HepG2 (cell line): ENCODE results near the gene FCRLA. TPM values are rescaled to one million over a fixed set of nuclear protein-coding genes. Genes with fewer than 3 reads are reported as not detected.

Experiments
- ATAC-seq: fragments of 200-7000 bp; cut with Tn5 transposase; 3 replicates; pipeline ENCODE4 v1.9.1; 2020; ENCODE audit warnings: mild to moderate bottlenecking, moderate library complexity
- BruUV-seq: library from RNA; stranded (reverse); fragments of 400-500 nt; replicated peaks from 2 replicates; lab custom pipeline; 2021; lab: Mats Ljungman, UMichigan
- CTCF ChIA-PET: fragments of 300-600 bp; formaldehyde crosslinking; extraction: SDS; loops from one replicate; lab custom pipeline; 2021; ENCODE audit warnings: low total read pairs, inconsistent platforms, low intra/inter-chr PET ratio; lab: Yijun Ruan, JAX
- POLR2A ChIA-PET: fragments of 350-600 bp; sonication (Branson Sonifier 250); formaldehyde crosslinking; loops from one replicate; lab custom pipeline; 2020; ENCODE audit warnings: antibody characterized with exemption, inconsistent platforms; lab: Yijun Ruan, JAX
- DNase-seq: peaks from one replicate; pipeline ENCODE4 v3.0.0-alpha.2; 2015; ENCODE audit warnings: low spot score
- FAIRE-seq: peaks from 3 replicates; lab custom pipeline; 2011; peaks lifted over from hg19 to GRCh38; lab: Jason Lieb, UNC
- H2AFZ ChIP-seq: one replicate; pipeline ENCODE4 v1.6.1; 2011; ENCODE audit warnings: low read length, inconsistent platforms
- H3K27ac ChIP-seq: fragments of 300-600 bp; 3 replicates; pipeline ENCODE4 v1.8.0; 2011; ENCODE audit warnings: mixed run types, mild to moderate bottlenecking, mixed read lengths, low read length, inconsistent platforms; ENCODE audit not compliant: insufficient read depth; ENCODE audit errors: extremely low read length
- H3K27me3 ChIP-seq, 2 experiments: fragments of 200-600 bp in 1 of 2; 2 replicates in 1 of 2; 3 replicates in 1 of 2; pipeline versions ENCODE4 v1.6.0 to v1.8.0; 2011; ENCODE audit warnings: low read length in 2 of 2, mild to moderate bottlenecking in 2 of 2, moderate library complexity in 2 of 2, inconsistent platforms in 1 of 2; ENCODE audit not compliant: insufficient read depth in 2 of 2, control insufficient read depth in 1 of 2
- H3K36me3 ChIP-seq, 2 experiments: fragments of 200-600 bp in 1 of 2; replicated peaks in 1 of 2; 2 replicates in 1 of 2; 3 replicates in 1 of 2; pipeline versions ENCODE4 v1.5.1 to v1.8.0; 2011; ENCODE audit warnings: low read length in 2 of 2, inconsistent platforms in 1 of 2; ENCODE audit not compliant: insufficient read depth in 2 of 2, control insufficient read depth in 1 of 2
- H3K4me1 ChIP-seq: 2 replicates; pipeline ENCODE4 v1.5.1; 2012; ENCODE audit warnings: low read length, inconsistent platforms; ENCODE audit not compliant: insufficient read depth
- H3K4me2 ChIP-seq: 2 replicates; pipeline ENCODE4 v1.6.0; 2011; ENCODE audit warnings: low read depth, low read length, inconsistent platforms
- H3K4me3 ChIP-seq, 3 experiments: fragments of 200-600 bp in 1 of 3; sonication (generic), shearing (Covaris generic) in 1 of 3; replicated peaks in 1 of 3; 2 replicates each; pipeline ENCODE4 v1.5.1; 2011 to 2016; ENCODE audit warnings: low read length in 3 of 3, inconsistent platforms in 2 of 3, low read depth in 2 of 3, mild to moderate bottlenecking in 2 of 3, control low read depth in 1 of 3, mixed read lengths in 1 of 3; ENCODE audit not compliant: insufficient read depth in 1 of 3
- H3K79me2 ChIP-seq: one replicate; pipeline ENCODE4 v1.6.1; 2011; ENCODE audit warnings: low read length, inconsistent platforms; ENCODE audit not compliant: insufficient read depth
- H3K9ac ChIP-seq: 2 replicates; pipeline ENCODE4 v1.6.0; 2011; ENCODE audit warnings: mild to moderate bottlenecking, low read depth, low read length, inconsistent platforms; ENCODE audit not compliant: insufficient read depth
- H3K9me3 ChIP-seq: 2 replicates; pipeline ENCODE4 v1.5.1; 2012; ENCODE audit warnings: mild to moderate bottlenecking, low read length
- H4K20me1 ChIP-seq: 2 replicates; pipeline ENCODE4 v1.6.0; 2011; ENCODE audit warnings: inconsistent platforms, mild to moderate bottlenecking, low read length, moderate library complexity; ENCODE audit not compliant: insufficient read depth
- MXD4 ChIP-seq: IDR thresholded peaks from 2 replicates; pipeline ENCODE4 v1.6.1; 2016; ENCODE audit warnings: mild to moderate bottlenecking, missing biosample characterization, missing genetic modification reagents
- PAWR ChIP-seq: sonication (generic); formaldehyde crosslinking; IDR thresholded peaks from 2 replicates; pipeline ENCODE4 v1.4.0; 2020; ENCODE audit warnings: missing genetic modification reagents, mild to moderate bottlenecking, borderline replicate concordance
- ZNF224 ChIP-seq: sonication (generic); formaldehyde crosslinking; IDR thresholded peaks from 2 replicates; pipeline ENCODE4 v1.5.0; 2020; ENCODE audit warnings: mild to moderate bottlenecking, missing genetic modification reagents
- ZNF460 ChIP-seq: sonication (generic); formaldehyde crosslinking; IDR thresholded peaks from 2 replicates; pipeline ENCODE4 v1.5.1; 2020; ENCODE audit warnings: missing genetic modification reagents, mild to moderate bottlenecking, borderline replicate concordance
- WGBS: methylation state at CpG from one replicate; pipeline ENCODE4 v1.1.6; 2017; ENCODE audit warnings: low lambda C conversion rate; 5-methylcytosine and 5-hydroxymethylcytosine counted together
- in situ Hi-C: cut with HindIII; loops from 2 replicates; pipeline ENCODE4 v1.10.0; 2017; ENCODE audit warnings: low pct_unique_long_range_greater_than_20kb; ENCODE audit not compliant: extremely low pct_ligation_motif_present
- intact Hi-C: fragments of 100-400 bp; cut with micrococcal nuclease; formaldehyde crosslinking; loops from one replicate; pipeline ENCODE4 v1.10.0; 2022; ENCODE audit not compliant: unreplicated experiment
- polyA plus RNA-seq, 8 experiments: library from polyadenylated mRNA; depleted of rRNA in 3 of 8; stranded (reverse) in 7 of 8; unstranded in 1 of 8; fragments of >200 nt; fragmentation: Illumina TruSeq in 4 of 8; extraction: Trizol in 4 of 8; gene quantifications; 2 replicates each; pipeline versions ENCODE4 v1.2.1 to v1.2.3, GENCODE V29; 2011 to 2016; ENCODE audit warnings: low read depth in 4 of 8, missing spikeins in 1 of 8, mixed read lengths in 1 of 8; ENCODE audit not compliant: insufficient read depth in 1 of 8
- total RNA-seq, 5 experiments: library from RNA; depleted of rRNA; stranded (reverse); fragments of >200 nt; fragmentation: Illumina TruSeq; extraction: Trizol; gene quantifications; 2 replicates each; pipeline ENCODE4 v1.2.3, GENCODE V29; 2016; ENCODE audit warnings: low read depth in 1 of 5
- TF ChIP-seq, protein P1 (sequence below): sonication (generic); formaldehyde crosslinking; conservative IDR thresholded peaks from 2 replicates; pipeline ENCODE4 v1.8.0; 2022; ENCODE audit warnings: missing genetic modification reagents
- TF ChIP-seq, protein P2 (sequence below): fragments of 450-650 bp; IDR thresholded peaks from 2 replicates; pipeline ENCODE4 v1.6.1; 2017; ENCODE audit warnings: mild to moderate bottlenecking
- TF ChIP-seq, protein P3 (sequence below), 2 experiments: sonication (generic) in 1 of 2; formaldehyde crosslinking in 1 of 2; IDR thresholded peaks; 2 replicates each; pipeline versions ENCODE4 v1.4.0 to v1.6.1; 2018 to 2020; ENCODE audit warnings: missing genetic modification reagents in 2 of 2, borderline replicate concordance in 1 of 2, low read depth in 1 of 2, mild to moderate bottlenecking in 1 of 2, missing biosample characterization in 1 of 2
- TF ChIP-seq, protein P4 (sequence below): sonication (generic); formaldehyde crosslinking; IDR thresholded peaks from 2 replicates; pipeline ENCODE4 v1.9.0; 2021; ENCODE audit warnings: missing genetic modification reagents, mild to moderate bottlenecking, borderline replicate concordance
- TF ChIP-seq, protein P5 (sequence below): sonication (generic); formaldehyde crosslinking; IDR thresholded peaks from 2 replicates; pipeline ENCODE4 v1.5.1; 2020; ENCODE audit warnings: mild to moderate bottlenecking, missing genetic modification reagents, borderline replicate concordance

FCRLA gene
- total and polyA plus RNA-seq, 2 of the 13 experiments (the other 11 are each of a cell fraction or from before 2014, with no cell fraction given): not detected

DNA sequence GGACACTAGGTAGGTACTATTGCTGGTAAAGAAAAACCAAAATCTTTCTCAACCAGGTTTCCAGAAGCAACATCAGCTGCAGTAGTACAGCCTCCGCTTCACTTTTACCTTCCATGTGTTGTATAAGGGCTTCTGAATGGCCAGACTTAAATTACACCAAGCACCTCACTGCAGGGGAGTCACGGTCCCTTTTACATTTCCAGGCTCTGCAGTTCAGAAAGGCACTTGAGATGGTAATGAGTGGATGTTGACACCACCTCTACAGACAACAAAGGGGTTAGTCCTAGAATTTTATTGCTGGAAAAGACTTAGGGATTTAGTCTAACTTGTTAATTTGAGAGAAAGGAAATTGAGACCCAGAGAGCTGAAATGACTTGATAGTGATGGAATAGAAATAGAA lies 30.6 kb downstream of the FCRLA start:
- Histone ChIP-seq H3K36me3 (no peaks in the 10 kb centered on the region), H3K27me3 (peaks cover 0 to 3% of the 10 kb centered on the region in 2 experiments; a peak in 2 of 5 replicates), H3K9ac (no peak overlapping the region), H3K4me3 (no peak overlapping the region), H3K27ac (no peak overlapping the region), H3K4me2 (no peak overlapping the region), H2AFZ (no peak overlapping the region), H3K79me2 (no peaks in the 10 kb centered on the region), H4K20me1 (no peaks in the 10 kb centered on the region), H3K9me3 (no peaks in the 10 kb centered on the region), H3K4me1 (no peaks in the 10 kb centered on the region)
- FAIRE-seq (no peak), ATAC-seq (no peak), DNase-seq (no peak)
- CTCF ChIA-PET: no interaction called here
- in situ Hi-C loops: no loop called here
- 0% methylated on average over 2 of the region's 2 CpGs for WGBS
- intact Hi-C loops: no loop called here
- BruUV-seq: no TSS peak
- POLR2A ChIA-PET: no interaction called here
- TF ChIP-seq ZNF224 (CRISPR knock-in tag) (no peak), MXD4 (CRISPR knock-in tag) (no peak), PAWR (no peak), ZNF460 (no peak)
- TF ChIP-seq, protein P1, sequence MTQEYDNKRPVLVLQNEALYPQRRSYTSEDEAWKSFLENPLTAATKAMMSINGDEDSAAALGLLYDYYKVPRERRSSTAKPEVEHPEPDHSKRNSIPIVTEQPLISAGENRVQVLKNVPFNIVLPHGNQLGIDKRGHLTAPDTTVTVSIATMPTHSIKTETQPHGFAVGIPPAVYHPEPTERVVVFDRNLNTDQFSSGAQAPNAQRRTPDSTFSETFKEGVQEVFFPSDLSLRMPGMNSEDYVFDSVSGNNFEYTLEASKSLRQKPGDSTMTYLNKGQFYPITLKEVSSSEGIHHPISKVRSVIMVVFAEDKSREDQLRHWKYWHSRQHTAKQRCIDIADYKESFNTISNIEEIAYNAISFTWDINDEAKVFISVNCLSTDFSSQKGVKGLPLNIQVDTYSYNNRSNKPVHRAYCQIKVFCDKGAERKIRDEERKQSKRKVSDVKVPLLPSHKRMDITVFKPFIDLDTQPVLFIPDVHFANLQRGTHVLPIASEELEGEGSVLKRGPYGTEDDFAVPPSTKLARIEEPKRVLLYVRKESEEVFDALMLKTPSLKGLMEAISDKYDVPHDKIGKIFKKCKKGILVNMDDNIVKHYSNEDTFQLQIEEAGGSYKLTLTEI (CRISPR knock-in tag): no peak
- TF ChIP-seq, protein P2, sequence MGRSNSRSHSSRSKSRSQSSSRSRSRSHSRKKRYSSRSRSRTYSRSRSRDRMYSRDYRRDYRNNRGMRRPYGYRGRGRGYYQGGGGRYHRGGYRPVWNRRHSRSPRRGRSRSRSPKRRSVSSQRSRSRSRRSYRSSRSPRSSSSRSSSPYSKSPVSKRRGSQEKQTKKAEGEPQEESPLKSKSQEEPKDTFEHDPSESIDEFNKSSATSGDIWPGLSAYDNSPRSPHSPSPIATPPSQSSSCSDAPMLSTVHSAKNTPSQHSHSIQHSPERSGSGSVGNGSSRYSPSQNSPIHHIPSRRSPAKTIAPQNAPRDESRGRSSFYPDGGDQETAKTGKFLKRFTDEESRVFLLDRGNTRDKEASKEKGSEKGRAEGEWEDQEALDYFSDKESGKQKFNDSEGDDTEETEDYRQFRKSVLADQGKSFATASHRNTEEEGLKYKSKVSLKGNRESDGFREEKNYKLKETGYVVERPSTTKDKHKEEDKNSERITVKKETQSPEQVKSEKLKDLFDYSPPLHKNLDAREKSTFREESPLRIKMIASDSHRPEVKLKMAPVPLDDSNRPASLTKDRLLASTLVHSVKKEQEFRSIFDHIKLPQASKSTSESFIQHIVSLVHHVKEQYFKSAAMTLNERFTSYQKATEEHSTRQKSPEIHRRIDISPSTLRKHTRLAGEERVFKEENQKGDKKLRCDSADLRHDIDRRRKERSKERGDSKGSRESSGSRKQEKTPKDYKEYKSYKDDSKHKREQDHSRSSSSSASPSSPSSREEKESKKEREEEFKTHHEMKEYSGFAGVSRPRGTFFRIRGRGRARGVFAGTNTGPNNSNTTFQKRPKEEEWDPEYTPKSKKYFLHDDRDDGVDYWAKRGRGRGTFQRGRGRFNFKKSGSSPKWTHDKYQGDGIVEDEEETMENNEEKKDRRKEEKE: no peak
- TF ChIP-seq, protein P3, sequence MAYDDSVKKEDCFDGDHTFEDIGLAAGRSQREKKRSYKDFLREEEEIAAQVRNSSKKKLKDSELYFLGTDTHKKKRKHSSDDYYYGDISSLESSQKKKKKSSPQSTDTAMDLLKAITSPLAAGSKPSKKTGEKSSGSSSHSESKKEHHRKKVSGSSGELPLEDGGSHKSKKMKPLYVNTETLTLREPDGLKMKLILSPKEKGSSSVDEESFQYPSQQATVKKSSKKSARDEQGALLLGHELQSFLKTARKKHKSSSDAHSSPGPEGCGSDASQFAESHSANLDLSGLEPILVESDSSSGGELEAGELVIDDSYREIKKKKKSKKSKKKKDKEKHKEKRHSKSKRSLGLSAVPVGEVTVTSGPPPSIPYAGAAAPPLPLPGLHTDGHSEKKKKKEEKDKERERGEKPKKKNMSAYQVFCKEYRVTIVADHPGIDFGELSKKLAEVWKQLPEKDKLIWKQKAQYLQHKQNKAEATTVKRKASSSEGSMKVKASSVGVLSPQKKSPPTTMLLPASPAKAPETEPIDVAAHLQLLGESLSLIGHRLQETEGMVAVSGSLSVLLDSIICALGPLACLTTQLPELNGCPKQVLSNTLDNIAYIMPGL (CRISPR knock-in tag; IDR thresholded peaks at IDR 0.05; ENCODE audit: borderline replicate concordance in 1 of 2, low read depth in 1 of 2): no peak
- TF ChIP-seq, protein P4, sequence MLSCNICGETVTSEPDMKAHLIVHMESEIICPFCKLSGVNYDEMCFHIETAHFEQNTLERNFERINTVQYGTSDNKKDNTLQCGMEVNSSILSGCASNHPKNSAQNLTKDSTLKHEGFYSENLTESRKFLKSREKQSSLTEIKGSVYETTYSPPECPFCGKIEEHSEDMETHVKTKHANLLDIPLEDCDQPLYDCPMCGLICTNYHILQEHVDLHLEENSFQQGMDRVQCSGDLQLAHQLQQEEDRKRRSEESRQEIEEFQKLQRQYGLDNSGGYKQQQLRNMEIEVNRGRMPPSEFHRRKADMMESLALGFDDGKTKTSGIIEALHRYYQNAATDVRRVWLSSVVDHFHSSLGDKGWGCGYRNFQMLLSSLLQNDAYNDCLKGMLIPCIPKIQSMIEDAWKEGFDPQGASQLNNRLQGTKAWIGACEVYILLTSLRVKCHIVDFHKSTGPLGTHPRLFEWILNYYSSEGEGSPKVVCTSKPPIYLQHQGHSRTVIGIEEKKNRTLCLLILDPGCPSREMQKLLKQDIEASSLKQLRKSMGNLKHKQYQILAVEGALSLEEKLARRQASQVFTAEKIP (CRISPR knock-in tag): no peak
- TF ChIP-seq, protein P5, sequence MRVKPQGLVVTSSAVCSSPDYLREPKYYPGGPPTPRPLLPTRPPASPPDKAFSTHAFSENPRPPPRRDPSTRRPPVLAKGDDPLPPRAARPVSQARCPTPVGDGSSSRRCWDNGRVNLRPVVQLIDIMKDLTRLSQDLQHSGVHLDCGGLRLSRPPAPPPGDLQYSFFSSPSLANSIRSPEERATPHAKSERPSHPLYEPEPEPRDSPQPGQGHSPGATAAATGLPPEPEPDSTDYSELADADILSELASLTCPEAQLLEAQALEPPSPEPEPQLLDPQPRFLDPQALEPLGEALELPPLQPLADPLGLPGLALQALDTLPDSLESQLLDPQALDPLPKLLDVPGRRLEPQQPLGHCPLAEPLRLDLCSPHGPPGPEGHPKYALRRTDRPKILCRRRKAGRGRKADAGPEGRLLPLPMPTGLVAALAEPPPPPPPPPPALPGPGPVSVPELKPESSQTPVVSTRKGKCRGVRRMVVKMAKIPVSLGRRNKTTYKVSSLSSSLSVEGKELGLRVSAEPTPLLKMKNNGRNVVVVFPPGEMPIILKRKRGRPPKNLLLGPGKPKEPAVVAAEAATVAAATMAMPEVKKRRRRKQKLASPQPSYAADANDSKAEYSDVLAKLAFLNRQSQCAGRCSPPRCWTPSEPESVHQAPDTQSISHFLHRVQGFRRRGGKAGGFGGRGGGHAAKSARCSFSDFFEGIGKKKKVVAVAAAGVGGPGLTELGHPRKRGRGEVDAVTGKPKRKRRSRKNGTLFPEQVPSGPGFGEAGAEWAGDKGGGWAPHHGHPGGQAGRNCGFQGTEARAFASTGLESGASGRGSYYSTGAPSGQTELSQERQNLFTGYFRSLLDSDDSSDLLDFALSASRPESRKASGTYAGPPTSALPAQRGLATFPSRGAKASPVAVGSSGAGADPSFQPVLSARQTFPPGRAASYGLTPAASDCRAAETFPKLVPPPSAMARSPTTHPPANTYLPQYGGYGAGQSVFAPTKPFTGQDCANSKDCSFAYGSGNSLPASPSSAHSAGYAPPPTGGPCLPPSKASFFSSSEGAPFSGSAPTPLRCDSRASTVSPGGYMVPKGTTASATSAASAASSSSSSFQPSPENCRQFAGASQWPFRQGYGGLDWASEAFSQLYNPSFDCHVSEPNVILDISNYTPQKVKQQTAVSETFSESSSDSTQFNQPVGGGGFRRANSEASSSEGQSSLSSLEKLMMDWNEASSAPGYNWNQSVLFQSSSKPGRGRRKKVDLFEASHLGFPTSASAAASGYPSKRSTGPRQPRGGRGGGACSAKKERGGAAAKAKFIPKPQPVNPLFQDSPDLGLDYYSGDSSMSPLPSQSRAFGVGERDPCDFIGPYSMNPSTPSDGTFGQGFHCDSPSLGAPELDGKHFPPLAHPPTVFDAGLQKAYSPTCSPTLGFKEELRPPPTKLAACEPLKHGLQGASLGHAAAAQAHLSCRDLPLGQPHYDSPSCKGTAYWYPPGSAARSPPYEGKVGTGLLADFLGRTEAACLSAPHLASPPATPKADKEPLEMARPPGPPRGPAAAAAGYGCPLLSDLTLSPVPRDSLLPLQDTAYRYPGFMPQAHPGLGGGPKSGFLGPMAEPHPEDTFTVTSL (CRISPR knock-in tag): no peak
